Stimulated activated CD8-positive, alpha-beta memory T cell treated with anti-CD3 and anti-CD28 coated beads, Interleukin-7, amount 100 ng/mL, for 48 hours (primary cell): Measurements from ENCODE around the gene THAP4.

Experiments used
- DNase-seq, 2 donors: peaks; one replicate each; pipeline ENCODE4 v3.0.0-alpha.2; 2020; ENCODE audit warnings: low read depth in 1 of 2; ENCODE audit errors: extremely low read depth in 1 of 2

Gene THAP4

GRCh38 chr2:241637018-241637794 is at the start of gene THAP4, which contains the start of gene ATG4B:
Gene THAP4 (minus strand): TSS chr2:241637158. CDS start chr2:241637017, 141 bp downstream.
Gene ATG4B (plus strand): TSS chr2:241637693. CDS start chr2:241637715, 22 bp downstream.
- peak; percentile 58 to 64 for DNase-seq

GRCh38 chr2:241686324-241686649 is 49.3 kb upstream of the THAP4 start:
- DNase-seq = no peak

- DNase-seq = no peak
Observed at GRCh38 chr2:241680827-241681599, 44.1 kb upstream of the THAP4 start.

- no peak for DNase-seq
Observed at GRCh38 chr2:241680044-241680443, 43.1 kb upstream of the THAP4 start.

- no peak for DNase-seq
Observed at GRCh38 chr2:241678784-241679540, 42.0 kb upstream of the THAP4 start.

- no peak for DNase-seq
Observed at GRCh38 chr2:241678307-241678706, 41.3 kb upstream of the THAP4 start.

GRCh38 chr2:241677392-241677791 is 40.4 kb upstream of the THAP4 start:
- DNase-seq = no peak

- DNase-seq = no peak
Observed at GRCh38 chr2:241676665-241677064, 39.7 kb upstream of the THAP4 start.

GRCh38 chr2:241675885-241676284 is 38.9 kb upstream of the THAP4 start:
- DNase-seq = no peak

GRCh38 chr2:241673797-241674725 is 37.1 kb upstream of the THAP4 start:
- no peak for DNase-seq

GRCh38 chr2:241673189-241673663 is 36.3 kb upstream of the THAP4 start:
- DNase-seq = no peak

- DNase-seq = no peak
Observed at GRCh38 chr2:241672243-241673188, 35.6 kb upstream of the THAP4 start.

- DNase-seq = no peak
Observed at GRCh38 chr2:241671457-241672240, 34.7 kb upstream of the THAP4 start.

GRCh38 chr2:241670333-241671110 is 33.6 kb upstream of the THAP4 start:
- DNase-seq = no peak

- no peak for DNase-seq
Observed at GRCh38 chr2:241668839-241669238, 31.9 kb upstream of the THAP4 start.

GRCh38 chr2:241668354-241668753 is 31.4 kb upstream of the THAP4 start:
- no peak for DNase-seq

GRCh38 chr2:241666627-241667400 is 29.9 kb upstream of the THAP4 start:
- DNase-seq = no peak
